HG03039 (cell line): ENCODE data around the gene SHANK1.
"Not testable (repeated sequence)": the region's sequence is repeated elsewhere in the genome, so short reads cannot be mapped to it uniquely, and the experiment has no call there.

Experiments used
- ATAC-seq: cut with Tn5 transposase; IDR thresholded peaks from one replicate; pipeline ENCODE4 v1.9.1; 2021; ENCODE audit warnings: mild to moderate bottlenecking, moderate library complexity; ENCODE audit not compliant: unreplicated experiment

The SHANK1 gene

DNA sequence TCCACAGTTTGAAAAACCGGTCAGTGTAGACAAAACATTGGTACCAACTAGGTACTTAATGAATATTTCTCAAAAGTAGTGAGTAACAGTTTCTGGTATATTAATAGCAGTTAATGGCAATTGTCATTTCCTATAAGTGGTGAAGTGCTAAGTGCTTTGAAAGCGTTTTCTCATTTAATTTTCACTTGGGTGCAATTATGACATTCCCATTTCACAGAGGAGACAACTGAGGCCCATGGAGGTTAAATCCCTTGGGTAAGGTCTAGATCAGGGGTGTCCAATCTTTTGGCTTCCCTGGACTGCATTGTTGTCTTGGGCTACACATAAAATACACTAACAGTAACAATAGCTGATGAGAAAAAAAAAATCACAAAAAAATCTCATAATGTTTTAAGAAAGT is 79.2 kb downstream of the SHANK1 start:
- ATAC-seq: no peak

DNA sequence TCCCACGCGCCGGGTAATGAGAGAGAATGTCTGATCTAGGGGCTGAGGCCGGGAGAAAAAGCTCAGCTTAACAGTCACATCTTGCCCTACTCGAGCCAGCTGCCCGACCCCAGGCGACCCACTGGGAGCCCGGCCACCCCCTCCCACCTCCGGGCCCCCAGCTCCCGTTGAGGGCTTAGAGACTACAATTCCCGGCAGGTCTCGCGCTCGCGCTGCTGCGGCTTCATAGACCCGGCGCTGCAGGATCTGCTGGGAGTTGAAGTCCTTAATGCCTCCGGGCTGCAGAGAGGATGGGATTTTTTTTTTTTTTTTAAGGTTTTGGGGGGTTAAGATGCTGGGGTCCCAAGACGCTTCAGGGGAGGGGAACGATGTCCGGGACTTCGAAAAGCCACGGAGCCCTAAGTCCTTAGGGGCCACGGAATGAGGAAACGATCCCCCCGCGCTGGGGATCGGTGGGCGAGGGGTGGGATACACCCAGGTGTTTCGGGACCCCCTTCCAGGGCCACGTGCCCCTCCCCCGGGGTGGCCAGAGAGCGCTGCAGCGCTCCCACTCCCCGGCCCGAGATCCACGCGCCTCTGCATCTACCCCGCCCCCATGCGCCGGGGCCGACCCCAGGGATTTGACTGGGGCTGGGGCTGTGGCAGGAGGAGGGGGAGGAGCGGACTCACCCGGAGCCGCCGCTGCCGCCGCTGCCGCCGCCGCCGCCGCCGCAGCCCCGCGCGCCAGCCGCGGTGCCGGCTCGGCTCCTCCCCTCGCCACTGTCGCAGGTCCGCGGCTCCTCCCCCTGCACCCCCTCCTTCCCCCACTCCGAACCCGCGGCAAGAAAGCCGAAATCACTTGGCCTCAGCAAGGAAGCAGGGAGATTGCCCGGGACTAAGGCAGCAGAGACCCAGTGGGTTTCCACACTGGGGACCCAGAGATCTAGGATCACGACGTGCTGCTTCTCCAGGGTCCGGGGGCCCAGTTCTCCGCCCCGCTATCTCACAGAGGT is 80.2 kb downstream of the SHANK1 start, which contains the start of gene SYT3:
SYT3 (minus strand) TSS at position 761 of the 992 bp plus-strand sequence. CDS start 2,470 bp downstream, outside the sequence.
- ATAC-seq: no peak

DNA sequence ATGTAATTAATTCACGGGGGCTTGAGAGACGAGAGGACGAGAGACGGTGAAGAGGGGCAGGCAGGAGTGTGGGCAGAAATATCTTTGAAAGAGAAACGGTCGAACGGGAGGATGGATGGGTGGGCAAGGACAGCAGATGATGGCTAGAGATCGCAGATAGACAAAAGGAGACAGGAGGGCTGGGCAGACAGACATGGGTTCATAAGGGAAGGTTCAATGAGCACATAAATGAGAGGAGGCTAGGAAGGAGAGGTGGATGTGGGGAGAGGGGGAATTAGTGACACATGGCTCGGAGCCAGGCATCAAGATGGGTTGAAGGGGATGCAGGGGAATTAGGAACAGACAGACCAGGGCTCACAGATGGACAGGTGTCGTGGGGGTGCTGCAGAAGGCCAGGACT is 81.0 kb downstream of the SHANK1 start:
- no peak for ATAC-seq

DNA sequence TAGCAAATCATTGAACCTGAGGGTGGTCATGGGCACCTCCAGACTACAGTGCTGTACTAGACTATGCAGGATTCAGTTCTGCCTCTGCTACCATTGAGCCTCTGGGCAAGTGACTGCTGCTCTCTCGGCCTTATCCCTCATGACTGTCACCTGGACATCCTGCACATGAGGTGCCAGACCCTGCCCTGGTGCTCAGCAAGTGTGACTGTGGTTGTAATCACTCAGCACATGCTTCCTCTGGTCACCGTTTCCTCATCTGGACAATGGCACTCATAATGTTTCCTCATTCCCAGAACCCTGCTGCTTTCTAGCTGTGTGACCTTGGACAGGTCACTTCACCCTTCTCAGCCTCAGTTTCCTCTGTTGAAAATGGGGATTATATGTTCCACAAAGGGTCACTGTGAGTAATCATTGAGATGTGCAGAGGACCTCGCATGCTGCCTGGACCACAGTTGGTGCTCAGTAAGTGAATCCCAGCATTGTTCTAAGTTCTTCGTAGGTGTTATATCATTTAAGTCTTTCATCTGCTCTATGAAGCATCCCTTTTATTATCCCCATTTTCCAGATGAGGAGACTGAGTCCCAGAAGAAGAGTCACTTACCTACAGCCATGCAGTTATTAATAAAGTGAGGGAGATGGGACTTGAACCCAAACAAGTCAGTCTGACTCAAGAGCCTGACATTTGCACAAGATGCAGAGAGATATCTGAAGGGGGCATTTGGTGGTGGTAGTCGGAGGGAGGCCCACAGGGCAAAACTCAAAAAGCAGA is 83.1 kb downstream of the SHANK1 start:
- ATAC-seq: no peak

DNA sequence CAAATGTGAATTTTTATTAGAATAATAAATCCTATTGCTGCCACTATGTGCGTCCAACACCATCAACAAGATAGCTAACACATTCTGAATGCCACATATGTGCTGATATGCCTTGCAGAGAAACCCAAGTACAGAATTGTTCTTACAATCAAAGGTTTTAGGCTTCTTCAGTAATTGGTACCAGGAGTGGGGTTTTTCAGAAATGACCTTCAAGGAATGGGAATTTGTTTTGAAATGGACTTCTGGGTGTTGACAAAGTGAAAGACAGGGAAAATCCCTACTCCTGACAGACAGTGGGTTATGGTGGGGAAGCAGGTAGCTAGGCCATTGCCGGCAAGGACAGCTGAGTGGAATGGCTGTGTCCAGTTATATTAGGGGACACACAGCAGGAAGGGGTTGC is 85.6 kb downstream of the SHANK1 start:
- ATAC-seq: no peak

DNA sequence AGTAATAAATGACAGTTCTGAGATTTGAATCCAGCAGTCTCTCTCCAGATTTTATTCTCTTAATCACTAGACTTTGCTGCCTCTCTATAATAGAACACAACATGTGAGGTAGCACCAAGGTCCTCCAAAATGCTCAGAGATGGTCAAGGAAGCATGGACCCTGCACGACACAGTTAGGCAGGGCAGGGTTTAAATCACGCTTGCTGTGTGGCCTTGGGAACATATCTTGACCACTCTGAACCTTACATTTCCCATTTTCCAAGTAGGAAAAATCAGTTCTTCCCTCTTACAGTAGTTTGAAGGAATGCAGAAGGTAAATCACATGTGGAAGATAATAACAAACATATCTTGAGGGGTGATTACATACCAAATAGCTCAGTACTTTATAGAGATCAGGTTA is 86.2 kb downstream of the SHANK1 start:
- no peak for ATAC-seq

DNA sequence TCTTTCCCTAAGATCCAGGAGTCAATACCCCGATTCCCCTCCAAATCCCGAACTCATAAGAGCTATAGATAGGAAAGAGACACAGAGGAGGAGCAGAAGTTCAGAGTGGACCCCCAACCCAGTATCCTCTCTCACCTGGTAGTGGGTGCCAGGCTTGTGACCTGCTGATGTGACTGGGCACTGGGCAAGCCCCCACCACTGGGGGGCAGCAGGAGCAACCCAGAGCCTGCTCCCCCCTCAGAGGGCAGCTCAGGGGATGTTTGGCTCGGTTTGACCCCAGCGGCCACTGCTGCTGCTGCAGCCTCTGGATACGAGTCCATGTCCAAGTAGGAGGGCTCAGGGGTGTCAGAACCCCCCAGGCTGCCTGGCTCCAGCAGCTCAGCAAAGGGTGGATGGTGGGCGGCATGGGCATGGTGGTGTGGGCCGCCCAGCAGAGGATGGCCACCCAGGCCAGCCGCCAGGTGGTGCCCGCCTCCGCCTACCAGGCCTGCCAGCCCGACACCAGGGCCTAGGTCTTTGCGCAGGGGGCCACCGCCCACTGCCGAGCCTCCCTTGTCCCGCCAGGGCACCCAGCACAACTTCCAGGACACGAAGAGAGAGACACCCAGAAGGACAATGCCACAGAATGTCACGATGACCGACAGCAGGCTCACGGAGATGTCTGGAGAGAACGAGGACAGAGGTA is 87.3 kb downstream of the SHANK1 start:
- ATAC-seq: no peak

DNA sequence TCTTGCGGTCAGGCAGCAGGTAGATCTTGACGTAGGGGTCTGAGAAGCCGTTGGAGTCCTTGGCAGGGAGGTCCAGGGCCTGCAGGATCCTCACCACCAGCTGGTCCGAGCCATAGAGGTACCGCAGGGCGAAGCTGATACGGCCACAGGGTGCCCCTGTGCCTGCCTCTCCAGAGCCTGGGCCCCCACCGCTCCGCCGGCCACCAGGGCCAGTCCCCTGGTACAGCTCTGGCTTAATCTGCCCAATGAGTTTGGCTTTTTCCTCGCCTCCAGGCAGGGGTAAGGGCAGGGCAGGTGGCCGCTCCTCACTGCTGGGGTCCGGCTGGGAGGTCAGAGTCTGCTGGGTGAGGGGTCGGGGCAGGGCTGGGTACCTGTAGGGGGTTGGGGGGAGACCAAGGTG is 89.8 kb downstream of the SHANK1 start:
- no peak for ATAC-seq

DNA sequence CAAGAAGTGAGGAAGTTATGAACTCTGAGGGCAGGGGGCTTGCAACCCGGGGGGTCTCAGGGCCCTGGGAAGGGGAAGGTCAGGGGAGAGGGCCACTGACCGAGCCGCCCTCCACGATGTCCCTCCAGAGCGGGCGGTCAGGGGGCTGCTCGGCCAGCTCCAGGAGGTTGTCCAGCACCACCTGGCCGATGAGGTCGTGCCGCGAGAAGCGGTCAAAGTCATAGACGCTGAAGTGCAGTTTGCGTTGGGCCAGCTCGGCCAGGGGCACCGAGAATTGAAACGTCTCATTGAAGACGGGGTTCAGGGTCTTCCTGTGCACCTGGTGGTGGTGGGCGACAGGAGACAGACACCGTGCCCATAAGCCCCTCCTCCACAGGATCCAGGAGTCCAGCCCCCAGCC is 90.4 kb downstream of the SHANK1 start:
- ATAC-seq: no peak

DNA sequence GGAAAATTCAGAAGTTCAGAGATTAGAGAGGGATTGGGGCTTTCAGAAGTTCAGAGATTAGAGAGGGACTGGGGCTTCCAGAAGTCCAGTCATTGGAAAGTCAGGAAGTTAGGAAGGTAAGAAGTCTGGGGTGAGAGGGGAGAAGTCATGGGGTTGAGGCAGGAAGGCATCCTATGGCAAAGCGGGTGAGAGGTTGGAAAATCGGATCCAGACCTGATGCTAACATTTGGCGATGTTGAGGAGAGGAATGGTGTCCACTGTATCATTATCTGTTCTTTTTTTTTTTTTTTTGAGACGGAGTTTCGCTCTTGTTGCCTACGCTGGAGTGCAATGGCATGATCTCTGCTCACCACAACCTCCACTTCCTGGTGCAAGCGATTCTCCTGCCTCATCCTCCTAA is 91.1 kb downstream of the SHANK1 start:
- no peak for ATAC-seq

DNA sequence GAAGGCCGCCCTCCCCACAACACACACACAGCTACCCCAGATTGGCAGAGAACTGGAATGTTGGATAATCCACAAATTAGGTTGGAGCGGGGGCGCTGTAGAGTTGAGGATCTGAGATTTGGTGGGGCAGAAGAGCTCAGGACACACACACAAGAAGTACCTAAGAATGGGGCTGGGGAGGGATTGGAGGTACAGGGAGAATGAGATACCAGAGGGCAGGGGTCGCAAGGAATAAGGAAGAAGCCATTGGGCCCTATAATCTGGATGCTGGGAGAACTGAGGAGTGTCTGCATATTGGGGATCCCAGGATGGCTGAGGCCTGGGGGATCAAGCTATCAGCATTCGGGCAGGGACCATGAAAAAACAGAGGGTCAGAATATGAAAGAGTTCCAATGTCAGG is 91.5 kb downstream of the SHANK1 start:
- ATAC-seq: no peak

DNA sequence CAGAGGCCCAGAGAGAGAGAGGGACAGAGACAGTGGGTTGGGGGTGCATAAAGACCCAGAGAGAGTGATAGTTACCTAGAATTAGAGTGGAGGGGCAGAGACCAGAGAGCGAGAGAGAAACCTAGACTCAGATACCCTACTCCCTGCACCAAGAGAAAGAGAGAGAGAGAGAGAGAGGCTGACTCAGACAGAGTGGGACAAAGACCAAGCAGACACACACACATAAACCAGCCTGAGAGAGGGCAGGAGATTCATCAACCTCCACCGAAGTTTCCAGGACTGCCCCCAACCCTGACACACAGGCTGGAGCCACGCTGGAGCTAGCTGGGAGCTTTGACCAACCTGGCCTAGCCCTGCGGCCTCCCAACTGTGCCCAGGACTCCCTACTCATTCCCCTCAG is 92.8 kb downstream of the SHANK1 start:
- ATAC-seq: no peak

DNA sequence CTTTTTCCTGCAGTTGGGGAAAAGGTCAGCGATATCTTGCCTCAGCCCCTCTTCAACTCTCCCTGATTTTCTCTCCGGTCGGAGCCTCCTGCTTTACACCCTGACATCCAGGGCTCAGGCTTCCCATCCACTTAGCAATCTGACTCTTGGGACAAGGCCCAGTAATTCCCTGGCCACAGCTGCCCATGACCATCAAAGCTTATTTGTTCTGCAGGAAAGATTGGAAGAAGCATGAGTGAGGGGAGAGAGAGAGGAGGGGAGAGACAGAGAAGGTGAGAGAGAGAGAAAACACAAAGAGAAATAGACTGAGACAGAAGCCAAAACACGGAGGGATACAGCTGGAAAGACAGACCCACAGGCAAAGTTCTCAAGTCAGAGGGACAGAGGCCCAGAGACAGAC is 93.6 kb downstream of the SHANK1 start:
- no peak for ATAC-seq

DNA sequence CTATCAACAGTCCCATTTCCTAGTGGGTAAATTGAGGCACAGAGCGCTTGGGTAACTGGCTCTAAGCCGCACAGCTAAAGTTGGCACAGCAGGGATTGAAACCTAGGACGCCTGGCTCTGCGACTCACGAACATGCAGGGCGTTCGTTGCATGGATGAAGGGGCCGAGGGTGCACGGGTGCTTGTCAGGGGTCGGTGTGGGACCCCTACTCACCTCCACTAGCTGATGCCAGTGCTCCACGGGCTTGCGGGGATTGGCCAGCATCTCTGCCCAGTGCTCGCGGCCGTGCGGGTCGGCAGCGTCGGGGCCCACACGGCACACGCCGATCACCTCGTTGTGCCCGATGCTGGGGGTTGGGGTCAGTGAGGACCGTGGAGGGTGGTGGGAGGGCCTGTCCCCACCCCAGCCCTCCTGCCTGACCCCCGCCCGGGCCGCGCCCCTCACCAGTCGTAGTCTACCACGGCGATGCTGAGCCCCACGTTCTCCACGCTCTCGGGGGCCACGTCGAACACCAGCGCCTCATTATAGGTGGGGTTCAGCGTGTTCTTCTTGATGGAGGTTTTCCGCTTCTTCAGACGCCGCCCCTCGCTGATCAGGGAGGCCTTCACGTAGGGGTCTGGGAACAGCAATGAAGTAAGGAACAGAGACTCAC is 94.5 kb downstream of the SHANK1 start:
- ATAC-seq: no peak

DNA sequence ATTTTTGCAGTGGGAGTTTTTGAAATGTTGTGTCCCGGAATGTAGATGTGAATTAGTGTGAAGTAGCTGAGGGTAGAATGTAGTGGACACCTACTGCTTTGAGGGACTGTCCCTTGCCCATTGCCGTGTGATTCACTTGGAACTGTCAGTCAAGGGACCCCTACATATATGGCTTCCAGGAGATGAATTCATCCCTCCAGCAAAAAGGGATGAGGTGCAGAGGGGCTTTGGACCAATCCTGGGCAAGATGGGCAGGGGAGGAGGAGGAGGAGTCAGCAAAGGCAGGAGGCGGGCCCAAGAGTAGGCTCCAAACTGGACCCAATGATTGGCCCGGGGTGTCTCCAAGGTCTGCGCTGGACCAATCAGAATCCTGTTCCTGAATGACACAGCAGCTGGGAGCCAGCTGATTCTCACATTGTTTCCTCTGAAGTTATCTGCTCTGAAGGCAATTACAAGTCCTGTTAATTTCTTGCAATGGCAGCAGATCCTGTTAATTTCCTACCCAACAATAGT is 99.2 kb downstream of the SHANK1 start:
- not testable (repeated sequence) for ATAC-seq

DNA sequence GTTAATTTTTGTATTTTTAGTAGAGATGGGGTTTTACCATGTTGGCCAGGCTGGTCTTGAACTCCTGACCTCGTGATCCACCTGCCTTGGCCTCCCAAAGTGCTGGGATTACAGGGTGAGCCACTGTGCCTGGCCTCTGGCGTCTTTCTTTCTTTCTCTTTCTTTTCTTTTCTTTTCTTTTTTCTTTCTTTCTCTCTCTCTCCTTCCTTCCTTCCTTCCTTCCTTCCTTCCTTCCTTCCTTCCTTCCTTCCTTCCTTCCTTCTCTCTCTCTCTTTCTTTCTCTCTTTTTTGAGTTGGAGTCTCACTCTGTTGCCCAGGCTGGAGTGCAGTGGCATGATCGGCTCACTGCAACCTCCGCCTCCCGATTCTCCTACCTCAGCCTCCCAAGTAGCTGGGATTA is 100.4 kb downstream of the SHANK1 start:
- ATAC-seq: not testable (repeated sequence)

DNA sequence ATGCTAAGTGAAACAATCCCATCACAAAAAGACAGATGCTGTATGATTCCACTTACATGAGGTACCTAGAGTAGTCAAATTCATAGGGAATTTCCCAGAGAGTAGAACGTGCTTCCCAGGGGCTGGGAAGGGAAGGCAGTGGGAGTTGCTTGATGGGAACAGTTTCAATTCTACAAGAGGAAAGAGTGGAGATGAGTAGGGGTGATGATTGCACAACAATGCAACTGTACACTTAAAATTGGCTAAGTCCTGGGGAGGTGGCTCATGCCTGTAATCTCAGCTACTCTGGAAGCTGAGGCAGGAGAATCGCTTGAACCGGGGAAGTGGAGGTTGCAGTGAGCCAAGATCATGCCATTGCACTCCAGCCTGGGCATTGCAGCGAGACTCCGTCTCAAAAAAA is 101.2 kb downstream of the SHANK1 start:
- ATAC-seq: not testable (repeated sequence)

DNA sequence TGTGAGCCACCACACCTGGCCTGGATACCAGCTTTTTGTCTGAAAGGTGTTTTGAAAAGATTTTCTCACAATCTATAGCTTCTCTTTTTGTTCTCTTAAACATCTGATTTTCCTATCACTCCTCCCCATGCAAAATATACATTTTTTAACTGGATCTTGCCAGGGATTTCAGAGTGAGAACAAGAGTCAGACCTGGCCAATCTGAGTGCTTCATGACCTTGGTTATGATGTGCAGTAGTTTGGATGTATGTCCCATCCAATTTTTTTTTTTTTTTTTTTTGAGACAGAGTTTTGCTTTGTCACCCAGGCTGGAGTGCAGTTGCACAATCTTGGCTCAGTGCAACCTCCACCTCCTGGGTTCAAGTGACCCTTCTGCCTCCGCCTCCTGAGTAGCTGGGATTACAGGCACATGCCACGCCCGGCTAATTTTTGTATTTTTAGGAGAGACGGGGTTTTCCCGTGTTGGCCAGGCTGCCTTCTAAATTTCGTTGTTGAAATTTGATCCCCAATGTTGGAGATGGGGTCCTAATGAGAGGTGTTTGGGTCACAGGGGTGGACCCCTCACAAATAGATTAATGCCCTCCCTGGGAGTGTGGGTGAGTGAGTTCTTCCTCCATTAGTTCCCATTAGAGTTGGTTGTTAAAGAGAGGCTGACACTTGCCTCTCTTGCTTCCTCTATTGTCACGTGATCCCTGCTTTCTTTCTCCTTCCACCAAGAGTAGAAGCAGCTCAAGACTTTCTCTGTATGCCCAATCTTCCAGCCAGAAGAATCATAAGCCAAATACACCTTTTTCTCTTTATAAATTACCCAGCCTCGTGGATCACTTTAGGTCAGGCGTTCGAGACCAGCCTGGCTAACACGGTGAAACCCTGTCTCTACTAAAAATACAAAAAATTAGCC is 106.8 kb downstream of the SHANK1 start:
- ATAC-seq: not testable (repeated sequence)
